HepG2 (cell line): Measurements from ENCODE around the gene CELF2. TPM values are rescaled to one million over a fixed set of nuclear protein-coding genes. Genes with fewer than 3 reads are reported as not detected.

ENCODE experiments used
- ATAC-seq: fragments of 200-7000 bp; cut with Tn5 transposase; 3 replicates; pipeline ENCODE4 v1.9.1; 2020; ENCODE audit warnings: mild to moderate bottlenecking, moderate library complexity
- BruUV-seq: library from RNA; stranded (reverse); fragments of 400-500 nt; replicated peaks from 2 replicates; lab custom pipeline; 2021; lab: Mats Ljungman, UMichigan
- CTCF ChIA-PET: fragments of 300-600 bp; formaldehyde crosslinking; extraction: SDS; loops from one replicate; lab custom pipeline; 2021; ENCODE audit warnings: low total read pairs, inconsistent platforms, low intra/inter-chr PET ratio; lab: Yijun Ruan, JAX
- POLR2A ChIA-PET: fragments of 350-600 bp; sonication (Branson Sonifier 250); formaldehyde crosslinking; loops from one replicate; lab custom pipeline; 2020; ENCODE audit warnings: antibody characterized with exemption, inconsistent platforms; lab: Yijun Ruan, JAX
- DNase-seq: peaks from one replicate; pipeline ENCODE4 v3.0.0-alpha.2; 2015; ENCODE audit warnings: low spot score
- FAIRE-seq: peaks from 3 replicates; lab custom pipeline; 2011; peaks lifted over from hg19 to GRCh38; lab: Jason Lieb, UNC
- H2AFZ ChIP-seq: one replicate; pipeline ENCODE4 v1.6.1; 2011; ENCODE audit warnings: low read length, inconsistent platforms
- H3K27ac ChIP-seq: fragments of 300-600 bp; 3 replicates; pipeline ENCODE4 v1.8.0; 2011; ENCODE audit warnings: mixed run types, mild to moderate bottlenecking, mixed read lengths, low read length, inconsistent platforms; ENCODE audit not compliant: insufficient read depth; ENCODE audit errors: extremely low read length
- H3K27me3 ChIP-seq, 2 experiments: fragments of 200-600 bp in 1 of 2; 2 replicates in 1 of 2; 3 replicates in 1 of 2; pipeline versions ENCODE4 v1.6.0 to v1.8.0; 2011; ENCODE audit warnings: low read length in 2 of 2, mild to moderate bottlenecking in 2 of 2, moderate library complexity in 2 of 2, inconsistent platforms in 1 of 2; ENCODE audit not compliant: insufficient read depth in 2 of 2, control insufficient read depth in 1 of 2
- H3K36me3 ChIP-seq, 2 experiments: fragments of 200-600 bp in 1 of 2; replicated peaks in 1 of 2; 2 replicates in 1 of 2; 3 replicates in 1 of 2; pipeline versions ENCODE4 v1.5.1 to v1.8.0; 2011; ENCODE audit warnings: low read length in 2 of 2, inconsistent platforms in 1 of 2; ENCODE audit not compliant: insufficient read depth in 2 of 2, control insufficient read depth in 1 of 2
- H3K4me1 ChIP-seq: 2 replicates; pipeline ENCODE4 v1.5.1; 2012; ENCODE audit warnings: low read length, inconsistent platforms; ENCODE audit not compliant: insufficient read depth
- H3K4me2 ChIP-seq: 2 replicates; pipeline ENCODE4 v1.6.0; 2011; ENCODE audit warnings: low read depth, low read length, inconsistent platforms
- H3K4me3 ChIP-seq, 3 experiments: fragments of 200-600 bp in 1 of 3; sonication (generic), shearing (Covaris generic) in 1 of 3; replicated peaks in 1 of 3; 2 replicates each; pipeline ENCODE4 v1.5.1; 2011 to 2016; ENCODE audit warnings: low read length in 3 of 3, inconsistent platforms in 2 of 3, low read depth in 2 of 3, mild to moderate bottlenecking in 2 of 3, control low read depth in 1 of 3, mixed read lengths in 1 of 3; ENCODE audit not compliant: insufficient read depth in 1 of 3
- H3K79me2 ChIP-seq: one replicate; pipeline ENCODE4 v1.6.1; 2011; ENCODE audit warnings: low read length, inconsistent platforms; ENCODE audit not compliant: insufficient read depth
- H3K9ac ChIP-seq: 2 replicates; pipeline ENCODE4 v1.6.0; 2011; ENCODE audit warnings: mild to moderate bottlenecking, low read depth, low read length, inconsistent platforms; ENCODE audit not compliant: insufficient read depth
- H3K9me3 ChIP-seq: 2 replicates; pipeline ENCODE4 v1.5.1; 2012; ENCODE audit warnings: mild to moderate bottlenecking, low read length
- H4K20me1 ChIP-seq: 2 replicates; pipeline ENCODE4 v1.6.0; 2011; ENCODE audit warnings: inconsistent platforms, mild to moderate bottlenecking, low read length, moderate library complexity; ENCODE audit not compliant: insufficient read depth
- GABPA ChIP-seq, 2 experiments: IDR thresholded peaks; 2 replicates each; pipeline ENCODE4 v1.6.1; 2011 to 2016; ENCODE audit warnings: low read depth in 2 of 2, low read length in 1 of 2, missing biosample characterization in 1 of 2, missing genetic modification characterization in 1 of 2
- HNRNPLL ChIP-seq: fragments of 200-400 bp; formaldehyde crosslinking; IDR thresholded peaks from 2 replicates; pipeline ENCODE4 v1.6.1; 2017; ENCODE audit warnings: mild to moderate bottlenecking, low read depth, low read length; ENCODE audit not compliant: poor library complexity, severe bottlenecking
- KMT2B ChIP-seq: IDR thresholded peaks from 2 replicates; pipeline ENCODE4 v1.6.1; 2016; ENCODE audit warnings: missing genetic modification reagents, missing compliant biosample characterization
- PCBP1 ChIP-seq: fragments of 200-400 bp; formaldehyde crosslinking; IDR thresholded peaks from 2 replicates; pipeline ENCODE4 v1.6.1; 2017; ENCODE audit warnings: mild to moderate bottlenecking, low read depth, low read length, borderline replicate concordance
- ZNF17 ChIP-seq: sonication (generic); formaldehyde crosslinking; IDR thresholded peaks from 2 replicates; pipeline ENCODE4 v1.5.0; 2020; ENCODE audit warnings: mild to moderate bottlenecking, missing genetic modification reagents
- ZNF562 ChIP-seq: sonication (generic); formaldehyde crosslinking; IDR thresholded peaks from 2 replicates; pipeline ENCODE4 v1.8.0; 2022; ENCODE audit warnings: missing genetic modification reagents, borderline replicate concordance
- ZNF569 ChIP-seq: sonication (generic); formaldehyde crosslinking; IDR thresholded peaks from 2 replicates; pipeline ENCODE4 v1.5.0; 2020; ENCODE audit warnings: mild to moderate bottlenecking, missing genetic modification reagents, moderate library complexity, borderline replicate concordance
- WGBS: methylation state at CpG from one replicate; pipeline ENCODE4 v1.1.6; 2017; ENCODE audit warnings: low lambda C conversion rate; 5-methylcytosine and 5-hydroxymethylcytosine counted together
- in situ Hi-C: cut with HindIII; loops from 2 replicates; pipeline ENCODE4 v1.10.0; 2017; ENCODE audit warnings: low pct_unique_long_range_greater_than_20kb; ENCODE audit not compliant: extremely low pct_ligation_motif_present
- intact Hi-C: fragments of 100-400 bp; cut with micrococcal nuclease; formaldehyde crosslinking; loops from one replicate; pipeline ENCODE4 v1.10.0; 2022; ENCODE audit not compliant: unreplicated experiment
- polyA plus RNA-seq, 8 experiments: library from polyadenylated mRNA; depleted of rRNA in 3 of 8; stranded (reverse) in 7 of 8; unstranded in 1 of 8; fragments of >200 nt; fragmentation: Illumina TruSeq in 4 of 8; extraction: Trizol in 4 of 8; gene quantifications; 2 replicates each; pipeline versions ENCODE4 v1.2.1 to v1.2.3, GENCODE V29; 2011 to 2016; ENCODE audit warnings: low read depth in 4 of 8, missing spikeins in 1 of 8, mixed read lengths in 1 of 8; ENCODE audit not compliant: insufficient read depth in 1 of 8
- total RNA-seq, 5 experiments: library from RNA; depleted of rRNA; stranded (reverse); fragments of >200 nt; fragmentation: Illumina TruSeq; extraction: Trizol; gene quantifications; 2 replicates each; pipeline ENCODE4 v1.2.3, GENCODE V29; 2016; ENCODE audit warnings: low read depth in 1 of 5
- TF ChIP-seq, protein P1 (sequence below): sonication (generic); formaldehyde crosslinking; conservative IDR thresholded peaks from 2 replicates; pipeline ENCODE4 v1.4.0; 2020; ENCODE audit warnings: mild to moderate bottlenecking, missing genetic modification reagents, moderate library complexity
- TF ChIP-seq, protein P2 (sequence below): sonication (generic); formaldehyde crosslinking; IDR thresholded peaks from 2 replicates; pipeline ENCODE4 v1.4.0; 2020; ENCODE audit warnings: missing genetic modification reagents

CELF2 gene
- total and polyA plus RNA-seq, 2 of the 13 experiments (the other 11 are each of a cell fraction or from before 2014, with no cell fraction given), result not detected

- no peaks in the 10 kb centered on the region for H3K9me3 ChIP-seq
- no peak overlapping the region for H3K4me2 ChIP-seq
- DNase-seq, result no peak
- no peak overlapping the region for H3K4me3 ChIP-seq
- ATAC-seq, result no peak
- BruUV-seq, result no TSS peak
- no peaks in the 10 kb centered on the region for H3K36me3 ChIP-seq
- no peaks in the 10 kb centered on the region for H3K79me2 ChIP-seq
- H3K27ac ChIP-seq, result no peak overlapping the region
- 1% methylated on average over 7 of the region's 8 CpGs for WGBS
- intact Hi-C loops, result no loop called here
- H2AFZ ChIP-seq, result no peak overlapping the region
- TF ChIP-seq GABPA (IDR thresholded peaks at IDR 0.05; ENCODE audit: low read depth, low read length) (no peak), GABPA (CRISPR knock-in tag; IDR thresholded peaks at IDR 0.05; ENCODE audit: low read depth) (no peak)
- TF ChIP-seq, all 625 proteins: peak for 0
- Histone ChIP-seq H4K20me1 (no peaks in the 10 kb centered on the region), H3K9ac (no peak overlapping the region), H3K27me3 (peaks cover 2 to 61% of the 10 kb centered on the region in 2 experiments; a peak in 4 of 5 replicates), H3K4me1 (no peaks in the 10 kb centered on the region)
- no peak for FAIRE-seq
- ChIA-PET CTCF (no interaction called here), POLR2A (no interaction called here)
- in situ Hi-C loops, result no loop called here
Measured at GRCh38 chr10:11300026-11300425, 282.4 kb downstream of the CELF2 start.

DNA sequence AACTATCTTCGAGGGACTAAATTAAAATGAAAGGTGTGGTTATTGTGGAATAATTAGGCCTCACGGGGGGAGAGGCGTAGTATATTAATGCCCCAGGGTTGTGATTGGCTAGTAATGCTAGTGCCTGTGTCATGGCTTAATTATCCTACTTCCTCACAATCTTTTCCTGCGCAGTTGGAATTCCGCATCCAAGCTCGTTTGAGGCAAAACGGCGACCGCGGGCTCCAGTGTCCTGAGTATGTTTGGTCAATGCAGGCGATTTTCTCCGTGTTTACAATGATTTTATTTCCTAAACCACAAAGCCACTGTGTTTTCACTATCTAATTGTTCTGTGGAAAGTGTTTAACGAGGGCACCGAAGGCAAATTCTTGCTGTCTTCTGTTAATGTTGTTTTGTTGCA lies 282.9 kb downstream of the CELF2 start:
- Histone ChIP-seq H3K79me2 (no peaks in the 10 kb centered on the region), H3K27ac (no peak overlapping the region), H3K4me1 (no peaks in the 10 kb centered on the region), H3K9me3 (no peaks in the 10 kb centered on the region), H3K4me3 (no peak overlapping the region), H3K36me3 (no peaks in the 10 kb centered on the region), H2AFZ (no peak overlapping the region), H3K9ac (no peak overlapping the region), H3K27me3 (peaks cover 3 to 57% of the 10 kb centered on the region in 2 experiments; a peak in 4 of 5 replicates), H4K20me1 (no peaks in the 10 kb centered on the region), H3K4me2 (no peak overlapping the region)
- FAIRE-seq (no peak), ATAC-seq (no peak), DNase-seq (no peak)
- in situ Hi-C loops, result no loop called here
- 38% methylated on average over 14 of the region's 14 CpGs for WGBS
- CTCF ChIA-PET, result no interaction called here
- intact Hi-C loops, result no loop called here
- POLR2A ChIA-PET, result no interaction called here
- BruUV-seq, result no TSS peak
- TF ChIP-seq ZNF562, result no peak
- no peak for TF ChIP-seq ZNF569
- TF ChIP-seq, protein P1, sequence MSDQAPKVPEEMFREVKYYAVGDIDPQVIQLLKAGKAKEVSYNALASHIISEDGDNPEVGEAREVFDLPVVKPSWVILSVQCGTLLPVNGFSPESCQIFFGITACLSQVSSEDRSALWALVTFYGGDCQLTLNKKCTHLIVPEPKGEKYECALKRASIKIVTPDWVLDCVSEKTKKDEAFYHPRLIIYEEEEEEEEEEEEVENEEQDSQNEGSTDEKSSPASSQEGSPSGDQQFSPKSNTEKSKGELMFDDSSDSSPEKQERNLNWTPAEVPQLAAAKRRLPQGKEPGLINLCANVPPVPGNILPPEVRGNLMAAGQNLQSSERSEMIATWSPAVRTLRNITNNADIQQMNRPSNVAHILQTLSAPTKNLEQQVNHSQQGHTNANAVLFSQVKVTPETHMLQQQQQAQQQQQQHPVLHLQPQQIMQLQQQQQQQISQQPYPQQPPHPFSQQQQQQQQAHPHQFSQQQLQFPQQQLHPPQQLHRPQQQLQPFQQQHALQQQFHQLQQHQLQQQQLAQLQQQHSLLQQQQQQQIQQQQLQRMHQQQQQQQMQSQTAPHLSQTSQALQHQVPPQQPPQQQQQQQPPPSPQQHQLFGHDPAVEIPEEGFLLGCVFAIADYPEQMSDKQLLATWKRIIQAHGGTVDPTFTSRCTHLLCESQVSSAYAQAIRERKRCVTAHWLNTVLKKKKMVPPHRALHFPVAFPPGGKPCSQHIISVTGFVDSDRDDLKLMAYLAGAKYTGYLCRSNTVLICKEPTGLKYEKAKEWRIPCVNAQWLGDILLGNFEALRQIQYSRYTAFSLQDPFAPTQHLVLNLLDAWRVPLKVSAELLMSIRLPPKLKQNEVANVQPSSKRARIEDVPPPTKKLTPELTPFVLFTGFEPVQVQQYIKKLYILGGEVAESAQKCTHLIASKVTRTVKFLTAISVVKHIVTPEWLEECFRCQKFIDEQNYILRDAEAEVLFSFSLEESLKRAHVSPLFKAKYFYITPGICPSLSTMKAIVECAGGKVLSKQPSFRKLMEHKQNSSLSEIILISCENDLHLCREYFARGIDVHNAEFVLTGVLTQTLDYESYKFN (CRISPR knock-in tag), result no peak
- TF ChIP-seq ZNF17, result no peak
- TF ChIP-seq PCBP1, result no peak
- no peak for TF ChIP-seq HNRNPLL
- no peak for TF ChIP-seq KMT2B (CRISPR knock-in tag)
- TF ChIP-seq, protein P2, sequence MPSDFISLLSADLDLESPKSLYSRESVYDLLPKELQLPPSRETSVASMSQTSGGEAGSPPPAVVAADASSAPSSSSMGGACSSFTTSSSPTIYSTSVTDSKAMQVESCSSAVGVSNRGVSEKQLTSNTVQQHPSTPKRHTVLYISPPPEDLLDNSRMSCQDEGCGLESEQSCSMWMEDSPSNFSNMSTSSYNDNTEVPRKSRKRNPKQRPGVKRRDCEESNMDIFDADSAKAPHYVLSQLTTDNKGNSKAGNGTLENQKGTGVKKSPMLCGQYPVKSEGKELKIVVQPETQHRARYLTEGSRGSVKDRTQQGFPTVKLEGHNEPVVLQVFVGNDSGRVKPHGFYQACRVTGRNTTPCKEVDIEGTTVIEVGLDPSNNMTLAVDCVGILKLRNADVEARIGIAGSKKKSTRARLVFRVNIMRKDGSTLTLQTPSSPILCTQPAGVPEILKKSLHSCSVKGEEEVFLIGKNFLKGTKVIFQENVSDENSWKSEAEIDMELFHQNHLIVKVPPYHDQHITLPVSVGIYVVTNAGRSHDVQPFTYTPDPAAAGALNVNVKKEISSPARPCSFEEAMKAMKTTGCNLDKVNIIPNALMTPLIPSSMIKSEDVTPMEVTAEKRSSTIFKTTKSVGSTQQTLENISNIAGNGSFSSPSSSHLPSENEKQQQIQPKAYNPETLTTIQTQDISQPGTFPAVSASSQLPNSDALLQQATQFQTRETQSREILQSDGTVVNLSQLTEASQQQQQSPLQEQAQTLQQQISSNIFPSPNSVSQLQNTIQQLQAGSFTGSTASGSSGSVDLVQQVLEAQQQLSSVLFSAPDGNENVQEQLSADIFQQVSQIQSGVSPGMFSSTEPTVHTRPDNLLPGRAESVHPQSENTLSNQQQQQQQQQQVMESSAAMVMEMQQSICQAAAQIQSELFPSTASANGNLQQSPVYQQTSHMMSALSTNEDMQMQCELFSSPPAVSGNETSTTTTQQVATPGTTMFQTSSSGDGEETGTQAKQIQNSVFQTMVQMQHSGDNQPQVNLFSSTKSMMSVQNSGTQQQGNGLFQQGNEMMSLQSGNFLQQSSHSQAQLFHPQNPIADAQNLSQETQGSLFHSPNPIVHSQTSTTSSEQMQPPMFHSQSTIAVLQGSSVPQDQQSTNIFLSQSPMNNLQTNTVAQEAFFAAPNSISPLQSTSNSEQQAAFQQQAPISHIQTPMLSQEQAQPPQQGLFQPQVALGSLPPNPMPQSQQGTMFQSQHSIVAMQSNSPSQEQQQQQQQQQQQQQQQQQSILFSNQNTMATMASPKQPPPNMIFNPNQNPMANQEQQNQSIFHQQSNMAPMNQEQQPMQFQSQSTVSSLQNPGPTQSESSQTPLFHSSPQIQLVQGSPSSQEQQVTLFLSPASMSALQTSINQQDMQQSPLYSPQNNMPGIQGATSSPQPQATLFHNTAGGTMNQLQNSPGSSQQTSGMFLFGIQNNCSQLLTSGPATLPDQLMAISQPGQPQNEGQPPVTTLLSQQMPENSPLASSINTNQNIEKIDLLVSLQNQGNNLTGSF, result no peak
